Neural crest cell (in vitro differentiated cells): ENCODE measurements around the gene SEMA3G. TPM values are rescaled to one million over a fixed set of nuclear protein-coding genes. Genes with fewer than 3 reads are reported as not detected.

Experiments used
- DNase-seq: peaks from one replicate; pipeline ENCODE4 v3.0.0; 2021; ENCODE audit warnings: low read depth, mixed read lengths, low spot score
- H3K27ac Mint-ChIP-seq: one replicate; pipeline ENCODE4 v1.8.0; 2021; ENCODE audit warnings: mild to moderate bottlenecking, mixed read lengths; ENCODE audit not compliant: unreplicated experiment
- H3K27me3 Mint-ChIP-seq: 2 replicates; pipeline ENCODE4 v1.8.0; 2021; ENCODE audit warnings: low read depth, mild to moderate bottlenecking, mixed read lengths
- H3K36me3 Mint-ChIP-seq: 2 replicates; pipeline ENCODE4 v1.8.0; 2021; ENCODE audit warnings: low read depth, mild to moderate bottlenecking, mixed read lengths
- H3K4me1 Mint-ChIP-seq: 2 replicates; pipeline ENCODE4 v1.8.0; 2021; ENCODE audit warnings: mixed read lengths
- H3K4me3 Mint-ChIP-seq: one replicate; pipeline ENCODE4 v1.8.0; 2021; ENCODE audit warnings: mild to moderate bottlenecking, mixed read lengths
- H3K9me3 Mint-ChIP-seq: 2 replicates; pipeline ENCODE4 v1.8.0; 2021; ENCODE audit warnings: mixed read lengths
- CTCF ChIP-seq: fragments of 200-600 bp; sonication (generic); conservative IDR thresholded peaks from 2 replicates; pipeline ENCODE4 v1.5.0; 2021; ENCODE audit warnings: antibody characterized with exemption, mild to moderate bottlenecking
- total RNA-seq: library from RNA; stranded (reverse); gene quantifications from 2 replicates; pipeline ENCODE4 v1.2.1, GENCODE V29; 2021

The SEMA3G gene
- total RNA-seq, 1 donor from 2014 or later: 5.2 TPM

GRCh38 chr3:52435246-52436101 is 9.4 kb downstream of the SEMA3G start:
- no peak for TF ChIP-seq CTCF
- H3K27ac Mint-ChIP-seq: no peak overlapping the region
- H3K4me1 Mint-ChIP-seq: peaks cover 26% of the 10 kb centered on the region
- no peaks in the 10 kb centered on the region for H3K36me3 Mint-ChIP-seq
- H3K4me3 Mint-ChIP-seq: no peak overlapping the region
- no peak for DNase-seq
- H3K27me3 Mint-ChIP-seq: no peaks in the 10 kb centered on the region
- no peaks in the 10 kb centered on the region for H3K9me3 Mint-ChIP-seq

GRCh38 chr3:52434491-52435115 is 10.3 kb downstream of the SEMA3G start:
- Mint-ChIP-seq H3K9me3 (no peaks in the 10 kb centered on the region), H3K4me1 (peaks cover 26% of the 10 kb centered on the region), H3K4me3 (no peak overlapping the region), H3K36me3 (no peaks in the 10 kb centered on the region), H3K27ac (no peak overlapping the region), H3K27me3 (no peaks in the 10 kb centered on the region)
- no peak for DNase-seq
- TF ChIP-seq CTCF: no peak

DNA sequence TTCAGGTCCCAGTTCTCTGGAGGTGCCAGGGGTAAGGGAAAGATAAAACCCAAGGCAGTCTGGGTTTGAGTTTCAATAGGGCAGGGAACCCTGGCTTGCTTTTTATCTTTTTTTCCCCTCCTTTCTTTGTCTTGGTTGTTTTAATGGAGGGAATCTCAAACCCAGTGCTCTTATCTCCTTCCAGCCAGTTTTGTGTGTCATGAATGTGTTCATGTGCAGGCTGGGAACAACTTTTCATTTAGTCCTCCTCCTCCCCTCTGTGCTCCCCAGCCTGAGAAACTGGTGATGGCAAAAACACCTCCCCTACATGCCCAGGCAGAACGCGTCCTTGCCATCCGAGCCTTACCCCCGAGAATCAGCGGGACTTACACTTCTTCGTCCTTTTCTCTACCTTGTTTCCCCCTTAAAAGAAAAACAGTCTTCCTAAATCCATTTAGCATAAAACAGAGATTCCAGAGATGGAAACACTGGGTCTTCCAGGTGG is 10.9 kb downstream of the SEMA3G start:
- Mint-ChIP-seq H3K4me1 (peaks cover 26% of the 10 kb centered on the region), H3K9me3 (no peaks in the 10 kb centered on the region), H3K27ac (peak overlapping the region; percentile 1), H3K27me3 (no peaks in the 10 kb centered on the region), H3K36me3 (no peaks in the 10 kb centered on the region), H3K4me3 (no peak overlapping the region)
- TF ChIP-seq CTCF: no peak
- no peak for DNase-seq

GRCh38 chr3:52433328-52433995 is 11.4 kb downstream of the SEMA3G start:
- Mint-ChIP-seq H3K27me3 (no peaks in the 10 kb centered on the region), H3K4me1 (peaks cover 26% of the 10 kb centered on the region), H3K9me3 (no peaks in the 10 kb centered on the region), H3K36me3 (no peaks in the 10 kb centered on the region), H3K27ac (no peak overlapping the region), H3K4me3 (no peak overlapping the region)
- TF ChIP-seq CTCF: no peak
- DNase-seq: no peak

GRCh38 chr3:52432691-52433141 is 12.2 kb downstream of the SEMA3G start:
- Mint-ChIP-seq H3K4me3 (no peak overlapping the region), H3K4me1 (peaks cover 26% of the 10 kb centered on the region), H3K36me3 (no peaks in the 10 kb centered on the region), H3K27me3 (no peaks in the 10 kb centered on the region), H3K9me3 (no peaks in the 10 kb centered on the region), H3K27ac (no peak overlapping the region)
- no peak for DNase-seq
- no peak for TF ChIP-seq CTCF
